ENCODE data around the gene GLOD5. TPM values are rescaled to one million over a fixed set of nuclear protein-coding genes. Genes with fewer than 3 reads are reported as not detected.

GLOD5 gene
- total RNA-seq, 1 donor from 2014 or later, result not detected

GRCh38 chrX:48786825-48787504 lies 25.4 kb downstream of the GLOD5 start:
- no peak overlapping the region for H3K27ac Mint-ChIP-seq
- H3K27me3 Mint-ChIP-seq, result peaks cover 17% of the 10 kb centered on the region
- POLR2A ChIA-PET, result no interaction called here
- no peaks in the 10 kb centered on the region for H3K4me1 Mint-ChIP-seq
- CTCF ChIA-PET, result no interaction called here
- H3K9me3 Mint-ChIP-seq, result no peaks in the 10 kb centered on the region
- H3K36me3 Mint-ChIP-seq (ENCODE audit: low read depth), result no peaks in the 10 kb centered on the region
- ATAC-seq (ENCODE audit: low read depth) (no peak), DNase-seq (no peak)
- no peak for TF ChIP-seq CTCF (IDR thresholded peaks at IDR 0.05)
- H3K4me3 Mint-ChIP-seq, result no peak overlapping the region
- intact Hi-C loops (cut with micrococcal nuclease), result no loop called here

DNA sequence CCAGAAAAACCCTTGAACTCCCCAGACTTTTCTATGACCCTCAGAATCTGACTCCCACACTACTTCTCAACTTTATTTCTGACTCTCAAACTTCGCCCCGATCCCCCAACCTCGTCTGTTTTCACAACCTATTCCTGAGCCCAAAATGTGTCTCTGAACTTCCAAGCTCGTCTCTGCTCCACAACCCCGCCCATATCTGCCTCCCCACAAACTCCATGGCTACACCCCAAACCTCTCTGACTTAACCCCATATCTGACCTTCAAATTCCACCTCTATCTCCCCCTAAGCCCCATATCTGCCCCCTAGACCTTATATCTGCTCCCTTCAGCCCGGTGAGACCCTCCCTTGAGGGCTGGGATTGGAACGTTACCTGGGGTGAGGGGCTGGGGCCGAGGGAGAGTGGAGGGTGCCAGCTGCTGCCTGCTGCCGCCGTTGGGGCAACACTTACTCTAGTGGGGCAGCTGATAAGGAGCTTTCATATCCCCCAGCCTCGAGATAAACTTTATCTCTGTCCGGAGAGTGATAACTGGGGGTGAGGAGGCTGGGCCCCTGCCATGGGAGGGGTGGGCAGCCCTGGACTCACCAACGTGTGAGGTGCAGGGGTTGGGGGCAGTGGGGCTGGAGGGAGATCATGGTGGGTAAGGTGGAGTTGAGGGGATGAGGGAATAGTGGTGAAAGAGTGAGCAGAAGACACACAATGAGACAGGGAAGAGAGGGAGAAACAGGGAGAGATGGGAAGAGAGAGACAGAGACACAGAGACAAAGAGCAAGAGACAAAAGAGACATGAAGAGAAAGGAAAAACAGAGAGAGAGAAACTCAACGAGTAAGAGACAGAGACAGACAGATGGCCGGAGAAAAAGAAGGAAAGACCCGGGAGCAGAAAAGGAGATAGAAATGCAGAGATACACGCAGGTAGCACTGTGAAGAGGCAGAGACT lies 26.2 kb downstream of the GLOD5 start:
- intact Hi-C loops (cut with micrococcal nuclease), result no loop called here
- ATAC-seq (ENCODE audit: low read depth), result no peak
- ChIA-PET CTCF (no interaction called here), POLR2A (no interaction called here)
- Mint-ChIP-seq H3K4me1 (no peaks in the 10 kb centered on the region), H3K36me3 (ENCODE audit: low read depth) (no peaks in the 10 kb centered on the region), H3K9me3 (no peaks in the 10 kb centered on the region), H3K27me3 (peaks cover 17% of the 10 kb centered on the region), H3K27ac (no peak overlapping the region), H3K4me3 (no peak overlapping the region)
- no peak for DNase-seq
- no peak for TF ChIP-seq CTCF (IDR thresholded peaks at IDR 0.05)

- POLR2A ChIA-PET, result no interaction called here
- no peaks in the 10 kb centered on the region for H3K9me3 Mint-ChIP-seq
- DNase-seq (no peak), ATAC-seq (ENCODE audit: low read depth) (no peak)
- intact Hi-C loops (cut with micrococcal nuclease), result no loop called here
- no peak for TF ChIP-seq CTCF (IDR thresholded peaks at IDR 0.05)
- H3K4me3 Mint-ChIP-seq, result no peak overlapping the region
- H3K4me1 Mint-ChIP-seq, result no peaks in the 10 kb centered on the region
- H3K36me3 Mint-ChIP-seq (ENCODE audit: low read depth), result no peaks in the 10 kb centered on the region
- peaks cover 17% of the 10 kb centered on the region for H3K27me3 Mint-ChIP-seq
- CTCF ChIA-PET, result no interaction called here
- no peak overlapping the region for H3K27ac Mint-ChIP-seq
These were observed 28.0 kb downstream of the GLOD5 start for GRCh38 chrX:48789366-48790220.

- intact Hi-C loops (cut with micrococcal nuclease), result no loop called here
- DNase-seq (no peak), ATAC-seq (ENCODE audit: low read depth) (no peak)
- no peak for TF ChIP-seq CTCF (IDR thresholded peaks at IDR 0.05)
- POLR2A ChIA-PET, result no interaction called here
- Mint-ChIP-seq H3K4me3 (no peak overlapping the region), H3K27ac (no peak overlapping the region), H3K9me3 (no peaks in the 10 kb centered on the region), H3K27me3 (peaks cover 15% of the 10 kb centered on the region), H3K4me1 (no peaks in the 10 kb centered on the region), H3K36me3 (ENCODE audit: low read depth) (no peaks in the 10 kb centered on the region)
- CTCF ChIA-PET, result no interaction called here
These were observed 28.9 kb downstream of the GLOD5 start for GRCh38 chrX:48790477-48790876.
